ENCODE measurements around the gene KLC3. TPM values are rescaled to one million over a fixed set of nuclear protein-coding genes. Genes with fewer than 3 reads are reported as not detected.
"Not testable (repeated sequence)": the region's sequence is repeated elsewhere in the genome, so short reads cannot be mapped to it uniquely, and the experiment has no call there.

The KLC3 gene
- total RNA-seq, 1 donor from 2014 or later: 0.52 TPM

DNA sequence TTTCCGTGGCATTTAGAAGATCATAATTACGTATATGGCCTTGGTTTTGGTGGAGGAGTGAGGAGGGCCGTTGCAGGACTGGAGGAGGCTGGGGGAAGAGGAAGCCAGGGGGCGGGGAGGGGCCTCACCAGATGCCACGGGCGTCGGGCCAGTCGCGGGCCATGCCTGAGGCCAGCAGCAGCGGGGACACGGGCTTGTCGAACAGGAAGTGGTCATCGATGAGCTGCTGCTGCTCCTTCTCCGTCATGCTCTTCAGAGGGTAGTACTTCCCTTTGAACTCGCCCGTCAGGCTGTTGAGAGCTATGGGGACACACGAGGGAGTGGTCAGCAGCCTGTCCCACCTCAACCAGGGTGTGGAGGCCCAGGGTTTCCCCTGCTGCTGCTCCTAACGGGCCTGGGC, 28.9 kb upstream of the KLC3 start:
- H3K4me3 ChIP-seq (ENCODE audit: low read length in 3 of 3): peak overlapping the region in 2 of 3 donors; percentile 35 to 49
- H3K9me3 ChIP-seq (ENCODE audit: control insufficient read depth in 3 of 3, low read length in 3 of 3): no peaks in the 10 kb centered on the region
- peak overlapping the region in 2 of 3 donors; percentile 23 to 69 for H3K9ac ChIP-seq (ENCODE audit: low read depth in 1 of 3, low read length in 3 of 3)
- H3K4me1 ChIP-seq (ENCODE audit: control insufficient read depth in 3 of 3, insufficient read depth in 3 of 3, low read length in 3 of 3): peaks cover 34 to 62% (median 53%) of the 10 kb centered on the region in 3 donors
- peaks cover 0 to 4% (median 0%) of the 10 kb centered on the region in 3 donors for H3K27me3 ChIP-seq (ENCODE audit: control insufficient read depth in 3 of 3, insufficient read depth in 3 of 3, low read length in 3 of 3)
- peak overlapping the region; percentile 50 for H3K27ac ChIP-seq (ENCODE audit: low read depth, low read length)
- peaks cover 41 to 71% (median 57%) of the 10 kb centered on the region in 3 donors for H3K36me3 ChIP-seq (ENCODE audit: control insufficient read depth in 3 of 3, insufficient read depth in 3 of 3, low read length in 3 of 3)

DNA sequence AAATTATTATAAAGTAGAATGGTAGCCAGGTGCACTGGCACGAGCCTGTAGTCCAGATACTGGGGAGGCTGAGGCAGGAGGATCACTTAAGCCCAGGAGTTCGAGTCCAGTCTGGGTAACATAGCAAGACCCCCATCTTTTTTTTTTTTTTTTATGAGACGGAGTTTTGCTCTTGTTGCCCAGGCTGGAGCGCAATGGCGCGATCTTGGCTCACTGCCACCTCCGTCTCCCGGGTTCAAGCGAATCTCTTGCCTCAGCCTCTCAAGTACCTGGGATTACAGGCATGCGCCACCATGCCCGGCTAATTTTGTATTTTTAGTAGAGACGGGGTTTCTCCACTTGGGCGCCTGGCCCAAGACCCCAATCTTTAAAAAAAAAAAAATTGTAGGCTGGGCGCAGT, 28.3 kb upstream of the KLC3 start:
- H3K27me3 ChIP-seq (ENCODE audit: control insufficient read depth in 3 of 3, insufficient read depth in 3 of 3, low read length in 3 of 3); H3K9me3 ChIP-seq (ENCODE audit: control insufficient read depth in 3 of 3, low read length in 3 of 3): not testable (repeated sequence)
- H3K36me3 ChIP-seq (ENCODE audit: control insufficient read depth in 3 of 3, insufficient read depth in 3 of 3, low read length in 3 of 3): peaks cover 35 to 70% (median 53%) of the 10 kb centered on the region in 3 donors
- peaks cover 32 to 59% (median 50%) of the 10 kb centered on the region in 3 donors for H3K4me1 ChIP-seq (ENCODE audit: control insufficient read depth in 3 of 3, insufficient read depth in 3 of 3, low read length in 3 of 3)
- H3K4me3 ChIP-seq (ENCODE audit: low read length in 3 of 3): peak overlapping the region in 1 of 3 donors; percentile 35
- peak overlapping the region in 1 of 3 donors; percentile 69 for H3K9ac ChIP-seq (ENCODE audit: low read depth in 1 of 3, low read length in 3 of 3)
- peak overlapping the region; percentile 50 for H3K27ac ChIP-seq (ENCODE audit: low read depth, low read length)

DNA sequence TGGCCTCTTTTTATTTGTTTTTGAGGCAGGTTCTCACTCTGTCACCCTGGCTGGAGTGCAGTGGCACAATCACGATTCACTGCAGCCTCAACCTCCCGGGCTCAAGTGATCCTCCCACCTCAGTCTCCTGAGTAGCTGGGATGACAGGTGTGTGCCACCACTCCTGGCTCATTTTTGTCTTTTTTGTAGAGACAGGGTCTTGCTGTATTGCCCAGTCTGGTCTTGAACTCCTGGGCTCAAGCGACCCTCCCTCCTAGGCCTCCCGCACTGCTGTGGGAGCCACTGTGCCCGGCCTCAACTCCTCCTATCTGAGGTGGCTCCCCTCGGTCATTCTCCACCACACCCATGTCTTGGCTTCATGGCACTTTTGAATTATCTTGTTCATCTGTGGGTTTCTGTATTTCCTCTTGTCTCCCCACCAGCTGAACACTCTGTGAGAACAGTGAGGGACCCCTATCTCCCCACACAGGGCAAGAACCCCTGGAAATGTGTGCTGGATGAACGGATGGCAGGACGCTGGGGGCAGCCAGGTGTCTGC, 25.8 kb upstream of the KLC3 start:
- Histone ChIP-seq H3K9ac (ENCODE audit: low read depth in 1 of 3, low read length in 3 of 3) (peak overlapping the region in 1 of 3 donors; percentile 40), H3K4me3 (ENCODE audit: low read length in 3 of 3) (peak overlapping the region in 1 of 3 donors; percentile 35), H3K4me1 (ENCODE audit: control insufficient read depth in 3 of 3, insufficient read depth in 3 of 3, low read length in 3 of 3) (peaks cover 34 to 72% (median 64%) of the 10 kb centered on the region in 3 donors), H3K36me3 (ENCODE audit: control insufficient read depth in 3 of 3, insufficient read depth in 3 of 3, low read length in 3 of 3) (peaks cover 37 to 73% (median 56%) of the 10 kb centered on the region in 3 donors), H3K27me3 (ENCODE audit: control insufficient read depth in 3 of 3, insufficient read depth in 3 of 3, low read length in 3 of 3) (peaks cover 0 to 4% (median 0%) of the 10 kb centered on the region in 3 donors), H3K9me3 (ENCODE audit: control insufficient read depth in 3 of 3, low read length in 3 of 3) (no peaks in the 10 kb centered on the region), H3K27ac (ENCODE audit: low read depth, low read length) (no peak overlapping the region)

DNA sequence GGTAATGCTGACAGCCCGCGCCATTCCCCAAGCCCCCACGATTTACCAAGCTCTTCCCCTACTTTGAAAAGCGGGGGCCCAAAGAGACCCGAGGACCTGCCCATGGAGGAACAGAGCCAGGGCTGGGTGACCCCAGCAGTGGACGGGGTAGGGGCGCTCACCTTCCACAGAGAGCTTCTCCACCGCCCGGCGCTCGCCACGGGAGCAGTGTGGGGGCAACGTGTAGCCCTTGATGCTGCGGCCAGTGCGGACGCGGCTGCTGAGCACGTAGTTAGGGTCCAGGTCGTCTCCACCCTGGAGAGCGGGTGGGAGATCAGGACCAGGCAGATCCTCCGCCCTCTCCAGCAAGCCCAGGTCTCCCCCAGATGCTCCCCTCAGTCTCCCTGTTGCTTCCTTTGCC, 25.2 kb upstream of the KLC3 start:
- Histone ChIP-seq H3K4me1 (ENCODE audit: control insufficient read depth in 3 of 3, insufficient read depth in 3 of 3, low read length in 3 of 3) (peaks cover 34 to 74% (median 66%) of the 10 kb centered on the region in 3 donors), H3K36me3 (ENCODE audit: control insufficient read depth in 3 of 3, insufficient read depth in 3 of 3, low read length in 3 of 3) (peaks cover 38 to 71% (median 58%) of the 10 kb centered on the region in 3 donors), H3K4me3 (ENCODE audit: low read length in 3 of 3) (peak overlapping the region in 2 of 3 donors; percentile 13 to 35), H3K9ac (ENCODE audit: low read depth in 1 of 3, low read length in 3 of 3) (peak overlapping the region in 1 of 3 donors; percentile 40), H3K27me3 (ENCODE audit: control insufficient read depth in 3 of 3, insufficient read depth in 3 of 3, low read length in 3 of 3) (peaks cover 0 to 4% (median 0%) of the 10 kb centered on the region in 3 donors), H3K9me3 (ENCODE audit: control insufficient read depth in 3 of 3, low read length in 3 of 3) (no peaks in the 10 kb centered on the region), H3K27ac (ENCODE audit: low read depth, low read length) (no peak overlapping the region)

DNA sequence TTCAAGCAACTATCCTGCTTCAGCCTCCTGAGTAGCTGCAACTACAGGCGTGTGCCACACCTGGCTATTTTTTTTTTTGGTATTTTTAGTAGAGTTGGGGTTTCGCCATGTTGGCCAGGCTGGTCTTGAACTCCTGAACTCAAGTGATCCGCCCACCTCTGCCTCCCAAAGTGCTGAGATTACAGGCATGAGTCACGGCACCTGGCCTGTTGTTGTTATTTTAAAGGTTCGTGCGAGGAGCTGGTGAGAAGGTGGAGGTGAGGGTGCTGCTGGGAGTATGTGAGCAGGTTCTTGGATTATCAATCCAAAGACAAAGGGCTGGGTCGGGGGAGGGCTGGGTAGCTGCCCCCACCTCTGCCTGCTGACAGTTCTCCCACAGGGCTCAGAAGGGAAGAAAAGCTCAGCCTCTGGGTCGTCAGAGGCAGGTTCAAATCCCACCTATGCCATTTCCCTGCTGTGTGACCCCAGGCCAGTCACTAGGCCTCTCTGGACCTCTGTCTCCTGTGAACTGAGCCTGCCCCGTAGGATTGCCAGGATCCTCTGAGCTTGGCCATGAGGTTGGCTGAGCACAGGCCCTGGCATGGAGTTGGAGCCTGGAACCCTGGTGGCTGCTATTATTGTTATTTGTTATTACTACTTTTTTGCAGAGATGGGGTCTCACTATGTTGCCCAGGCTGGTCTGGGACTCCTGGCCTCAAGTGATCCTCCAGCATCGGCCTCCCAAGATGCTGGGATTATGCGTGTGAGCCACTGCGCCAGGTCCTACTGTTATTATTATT, 19.4 kb upstream of the KLC3 start:
- peak overlapping the region; percentile 87 to 100 (median 91) for H3K9ac ChIP-seq (ENCODE audit: low read depth in 1 of 3, low read length in 3 of 3)
- peaks cover 21 to 58% (median 41%) of the 10 kb centered on the region in 3 donors for H3K4me1 ChIP-seq (ENCODE audit: control insufficient read depth in 3 of 3, insufficient read depth in 3 of 3, low read length in 3 of 3)
- no peaks in the 10 kb centered on the region for H3K9me3 ChIP-seq (ENCODE audit: control insufficient read depth in 3 of 3, low read length in 3 of 3)
- peak overlapping the region; percentile 100 for H3K27ac ChIP-seq (ENCODE audit: low read depth, low read length)
- H3K4me3 ChIP-seq (ENCODE audit: low read length in 3 of 3): peak overlapping the region; percentile 94 to 99 (median 98)
- H3K36me3 ChIP-seq (ENCODE audit: control insufficient read depth in 3 of 3, insufficient read depth in 3 of 3, low read length in 3 of 3): peaks cover 28 to 43% (median 39%) of the 10 kb centered on the region in 3 donors
- H3K27me3 ChIP-seq (ENCODE audit: control insufficient read depth in 3 of 3, insufficient read depth in 3 of 3, low read length in 3 of 3): peaks cover 3 to 16% (median 7%) of the 10 kb centered on the region in 3 donors

DNA sequence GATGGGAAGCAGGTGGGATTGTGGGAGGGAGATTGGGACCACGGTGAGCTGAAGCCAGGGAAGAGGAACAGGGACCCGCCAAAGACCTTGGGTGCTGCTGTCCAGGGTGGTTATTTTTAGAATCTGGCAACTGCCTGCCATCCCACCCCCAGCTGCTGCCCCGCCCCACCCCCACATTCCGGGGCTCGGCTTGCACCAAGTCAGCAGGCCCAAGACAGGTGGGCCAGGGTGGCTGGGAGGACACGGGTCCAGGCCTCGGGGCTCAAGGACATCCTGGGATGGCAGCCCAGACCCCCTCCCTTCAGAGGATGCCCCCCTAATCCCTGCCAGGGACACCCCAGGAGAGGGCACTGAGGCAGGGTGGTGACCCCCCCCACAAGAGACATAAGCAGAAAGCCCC, 18.7 kb upstream of the KLC3 start:
- H3K27ac ChIP-seq (ENCODE audit: low read depth, low read length): peak overlapping the region; percentile 100
- H3K9ac ChIP-seq (ENCODE audit: low read depth in 1 of 3, low read length in 3 of 3): peak overlapping the region; percentile 98 to 100 (median 100)

DNA sequence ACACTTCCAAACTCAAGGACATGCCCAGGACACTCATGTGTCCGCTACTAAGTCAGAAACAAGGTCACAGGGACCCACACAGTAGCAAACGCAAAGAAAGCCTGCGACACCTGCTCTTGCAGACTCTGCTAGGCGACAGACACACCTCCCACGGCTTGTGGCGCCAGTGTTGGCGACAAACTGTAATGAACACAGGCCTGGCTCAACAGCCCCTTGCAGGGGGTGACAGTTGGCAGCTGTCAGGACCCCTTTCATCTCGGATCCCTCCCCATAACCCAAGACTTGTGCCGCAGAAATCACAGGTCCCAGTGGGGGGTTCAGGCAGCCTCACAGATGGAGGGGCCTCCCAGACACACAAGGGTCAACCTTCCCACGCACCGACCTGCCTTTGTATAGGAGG, 18.2 kb upstream of the KLC3 start:
- H3K4me3 ChIP-seq (ENCODE audit: low read length in 3 of 3): peak overlapping the region; percentile 94 to 99 (median 98)
- H3K27ac ChIP-seq (ENCODE audit: low read depth, low read length): peak overlapping the region; percentile 100
- peaks cover 20 to 58% (median 38%) of the 10 kb centered on the region in 3 donors for H3K4me1 ChIP-seq (ENCODE audit: control insufficient read depth in 3 of 3, insufficient read depth in 3 of 3, low read length in 3 of 3)
- H3K9me3 ChIP-seq (ENCODE audit: control insufficient read depth in 3 of 3, low read length in 3 of 3): no peaks in the 10 kb centered on the region
- H3K27me3 ChIP-seq (ENCODE audit: control insufficient read depth in 3 of 3, insufficient read depth in 3 of 3, low read length in 3 of 3): peaks cover 3 to 16% (median 7%) of the 10 kb centered on the region in 3 donors
- H3K36me3 ChIP-seq (ENCODE audit: control insufficient read depth in 3 of 3, insufficient read depth in 3 of 3, low read length in 3 of 3): peaks cover 24 to 36% (median 29%) of the 10 kb centered on the region in 3 donors
- H3K9ac ChIP-seq (ENCODE audit: low read depth in 1 of 3, low read length in 3 of 3): peak overlapping the region; percentile 98 to 100 (median 100)

More for the DNA sequence above, 18.7 kb upstream of the KLC3 start:
- Histone ChIP-seq H3K9me3 (ENCODE audit: control insufficient read depth in 3 of 3, low read length in 3 of 3) (no peaks in the 10 kb centered on the region), H3K36me3 (ENCODE audit: control insufficient read depth in 3 of 3, insufficient read depth in 3 of 3, low read length in 3 of 3) (peaks cover 24 to 38% (median 33%) of the 10 kb centered on the region in 3 donors), H3K4me1 (ENCODE audit: control insufficient read depth in 3 of 3, insufficient read depth in 3 of 3, low read length in 3 of 3) (peaks cover 20 to 57% (median 39%) of the 10 kb centered on the region in 3 donors), H3K4me3 (ENCODE audit: low read length in 3 of 3) (peak overlapping the region; percentile 94 to 99 (median 98)), H3K27me3 (ENCODE audit: control insufficient read depth in 3 of 3, insufficient read depth in 3 of 3, low read length in 3 of 3) (peaks cover 3 to 16% (median 7%) of the 10 kb centered on the region in 3 donors)

DNA sequence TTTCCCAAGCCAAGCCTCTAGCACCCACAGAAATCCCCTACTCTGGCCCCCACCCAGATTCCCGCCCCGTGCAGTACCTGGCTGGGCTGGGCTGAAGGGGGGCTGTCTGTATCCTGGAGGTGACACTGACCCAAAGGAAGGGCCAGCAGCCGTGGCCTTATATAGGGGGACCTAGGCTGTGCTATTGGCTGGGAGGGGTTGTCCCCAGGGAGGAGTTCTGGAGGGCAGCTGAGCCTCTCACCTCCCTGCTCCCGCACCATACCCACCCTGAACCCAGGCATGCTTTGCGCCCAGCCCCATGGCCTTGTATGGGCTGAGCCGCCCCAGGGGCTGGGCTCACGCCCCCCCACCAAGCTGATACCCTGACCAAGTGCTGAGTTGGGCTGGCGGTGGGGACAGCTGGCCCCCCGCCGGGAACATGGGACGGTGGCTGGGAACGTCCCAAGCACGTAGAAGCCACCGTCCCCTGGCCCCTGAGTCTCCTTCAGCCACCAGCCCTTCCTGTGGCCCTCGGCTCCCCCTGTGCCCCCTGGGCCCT, 17.7 kb upstream of the KLC3 start, which contains the start of gene CKM:
Gene CKM (minus strand): TSS at position 132 of the 538 bp plus-strand sequence. CDS start 3,162 bp downstream, outside the sequence.
- Histone ChIP-seq H3K9me3 (ENCODE audit: control insufficient read depth in 3 of 3, low read length in 3 of 3) (no peaks in the 10 kb centered on the region), H3K9ac (ENCODE audit: low read depth in 1 of 3, low read length in 3 of 3) (peak within 1 kb of the TSS; percentile 98 to 100 (median 100)), H3K4me3 (ENCODE audit: low read length in 3 of 3) (peak within 1 kb of the TSS; percentile 94 to 99 (median 98)), H3K27me3 (ENCODE audit: control insufficient read depth in 3 of 3, insufficient read depth in 3 of 3, low read length in 3 of 3) (peaks cover 3 to 16% (median 7%) of the 10 kb centered on the region in 3 donors), H3K4me1 (ENCODE audit: control insufficient read depth in 3 of 3, insufficient read depth in 3 of 3, low read length in 3 of 3) (peaks cover 18 to 56% (median 35%) of the 10 kb centered on the region in 3 donors), H3K27ac (ENCODE audit: low read depth, low read length) (peak within 1 kb of the TSS; percentile 100), H3K36me3 (ENCODE audit: control insufficient read depth in 3 of 3, insufficient read depth in 3 of 3, low read length in 3 of 3) (peaks cover 20 to 33% (median 24%) of the 10 kb centered on the region in 3 donors)

DNA sequence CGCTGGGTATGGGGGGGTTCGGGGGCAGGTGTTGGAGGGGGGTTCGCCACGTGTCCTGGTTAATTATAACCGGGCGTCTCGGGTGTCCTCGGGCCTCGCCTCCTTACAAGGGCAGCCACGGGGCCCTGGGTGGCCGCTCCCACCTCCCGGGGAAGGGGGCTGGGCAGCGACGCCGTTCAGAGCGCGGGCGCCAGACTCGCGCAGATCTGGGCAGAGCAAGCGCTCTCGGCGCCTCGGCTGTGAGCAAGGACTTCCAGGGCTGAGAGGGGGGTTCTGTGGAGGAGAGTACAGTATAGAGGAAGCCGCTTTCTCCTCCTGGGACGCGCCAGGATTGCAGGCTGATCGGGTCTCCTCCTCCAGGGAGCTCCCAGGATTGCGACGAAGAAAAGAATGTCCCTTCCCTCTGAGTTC, 16.9 kb upstream of the KLC3 start:
- peak overlapping the region; percentile 76 to 78 (median 77) for H3K4me3 ChIP-seq (ENCODE audit: low read length in 3 of 3)
- peak overlapping the region; percentile 98 to 100 (median 98) for H3K9ac ChIP-seq (ENCODE audit: low read depth in 1 of 3, low read length in 3 of 3)
- peaks cover 15 to 27% (median 15%) of the 10 kb centered on the region in 3 donors for H3K36me3 ChIP-seq (ENCODE audit: control insufficient read depth in 3 of 3, insufficient read depth in 3 of 3, low read length in 3 of 3)
- peak overlapping the region; percentile 100 for H3K27ac ChIP-seq (ENCODE audit: low read depth, low read length)
- H3K4me1 ChIP-seq (ENCODE audit: control insufficient read depth in 3 of 3, insufficient read depth in 3 of 3, low read length in 3 of 3): peaks cover 20 to 52% (median 34%) of the 10 kb centered on the region in 3 donors
- H3K27me3 ChIP-seq (ENCODE audit: control insufficient read depth in 3 of 3, insufficient read depth in 3 of 3, low read length in 3 of 3): peaks cover 3 to 16% (median 7%) of the 10 kb centered on the region in 3 donors
- H3K9me3 ChIP-seq (ENCODE audit: control insufficient read depth in 3 of 3, low read length in 3 of 3): no peaks in the 10 kb centered on the region

All from skeletal muscle tissue (tissue), 4 donors.